Ascending aorta (tissue), 2 donors: ENCODE results near the gene NFATC2. TPM values are rescaled to one million over a fixed set of nuclear protein-coding genes. Genes with fewer than 3 reads are reported as not detected.

Experiments
- DNase-seq, 2 donors: peaks; one replicate each; pipeline ENCODE4 v3.0.0-alpha.2; 2019; ENCODE audit warnings: low spot score in 2 of 2
- H3K27ac ChIP-seq, 2 donors: fragments of 200-600 bp; sonication (generic); one replicate each; pipeline ENCODE4 v1.5.1; 2016 to 2017; ENCODE audit warnings: mild to moderate bottlenecking in 1 of 2
- H3K27me3 ChIP-seq: fragments of 200-600 bp; sonication (generic); one replicate; pipeline ENCODE4 v1.5.1; 2017
- H3K36me3 ChIP-seq, 2 donors: fragments of 200-600 bp; sonication (generic); one replicate each; pipeline ENCODE4 v1.5.1; 2016
- H3K4me1 ChIP-seq, 2 donors: fragments of 200-600 bp; sonication (generic); one replicate each; pipeline ENCODE4 v1.5.1; 2016 to 2017; ENCODE audit warnings: mild to moderate bottlenecking in 1 of 2
- H3K4me3 ChIP-seq, 2 donors: fragments of 200-600 bp; sonication (generic); one replicate each; pipeline ENCODE4 v1.5.1; 2016 to 2017; ENCODE audit warnings: mild to moderate bottlenecking in 1 of 2
- H3K9me3 ChIP-seq, 2 donors: fragments of 200-600 bp; sonication (generic); one replicate each; pipeline ENCODE4 v1.5.1; 2016
- intact Hi-C: fragments of 100-400 bp; cut with DNase I; formaldehyde crosslinking; loops from one replicate; pipeline ENCODE4 v1.15.1; 2023
- total RNA-seq: library from RNA; depleted of rRNA; stranded (reverse); fragments of >200 nt; gene quantifications from one replicate; pipeline ENCODE4 v1.1.0, GENCODE V29; 2016
- TF ChIP-seq, protein P1 (sequence below), 3 experiments: fragments of 200-600 bp in 2 of 3; fragments of 450-650 bp in 1 of 3; sonication (generic) in 2 of 3; IDR thresholded peaks; one replicate each; pipeline ENCODE4 v1.5.1; 2016 to 2019; ENCODE audit warnings: antibody characterized with exemption in 3 of 3, mild to moderate bottlenecking in 1 of 3, moderate library complexity in 1 of 3

The NFATC2 gene
- total RNA-seq, 1 donor from 2014 or later: 7.9 TPM

DNA sequence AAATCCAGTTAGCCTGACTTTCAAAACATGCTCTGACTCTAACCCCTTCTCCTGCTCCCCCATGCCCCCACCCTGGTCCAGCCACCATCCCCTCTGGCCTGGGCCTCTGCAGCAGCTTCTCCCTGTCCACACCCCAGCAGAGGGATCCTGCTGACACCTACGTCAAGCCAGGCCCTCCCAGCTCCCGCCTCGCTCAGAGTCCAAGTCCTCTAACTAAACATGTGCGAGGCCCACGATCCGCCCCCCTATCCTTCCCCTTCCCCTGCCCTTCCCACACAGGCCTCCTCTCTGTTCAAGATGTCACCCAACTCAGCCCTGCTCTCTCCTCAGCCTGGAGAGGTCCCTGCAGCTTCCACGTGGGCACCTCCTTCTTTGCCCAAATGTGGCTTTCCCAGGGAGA is 33.7 kb downstream of the NFATC2 start:
- TF ChIP-seq, protein P1, sequence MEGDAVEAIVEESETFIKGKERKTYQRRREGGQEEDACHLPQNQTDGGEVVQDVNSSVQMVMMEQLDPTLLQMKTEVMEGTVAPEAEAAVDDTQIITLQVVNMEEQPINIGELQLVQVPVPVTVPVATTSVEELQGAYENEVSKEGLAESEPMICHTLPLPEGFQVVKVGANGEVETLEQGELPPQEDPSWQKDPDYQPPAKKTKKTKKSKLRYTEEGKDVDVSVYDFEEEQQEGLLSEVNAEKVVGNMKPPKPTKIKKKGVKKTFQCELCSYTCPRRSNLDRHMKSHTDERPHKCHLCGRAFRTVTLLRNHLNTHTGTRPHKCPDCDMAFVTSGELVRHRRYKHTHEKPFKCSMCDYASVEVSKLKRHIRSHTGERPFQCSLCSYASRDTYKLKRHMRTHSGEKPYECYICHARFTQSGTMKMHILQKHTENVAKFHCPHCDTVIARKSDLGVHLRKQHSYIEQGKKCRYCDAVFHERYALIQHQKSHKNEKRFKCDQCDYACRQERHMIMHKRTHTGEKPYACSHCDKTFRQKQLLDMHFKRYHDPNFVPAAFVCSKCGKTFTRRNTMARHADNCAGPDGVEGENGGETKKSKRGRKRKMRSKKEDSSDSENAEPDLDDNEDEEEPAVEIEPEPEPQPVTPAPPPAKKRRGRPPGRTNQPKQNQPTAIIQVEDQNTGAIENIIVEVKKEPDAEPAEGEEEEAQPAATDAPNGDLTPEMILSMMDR (IDR thresholded peaks at IDR 0.05): no peak
- H3K4me3 ChIP-seq: no peak overlapping the region
- no peaks in the 10 kb centered on the region for H3K9me3 ChIP-seq
- DNase-seq: no peak
- H3K36me3 ChIP-seq: no peaks in the 10 kb centered on the region
- H3K27me3 ChIP-seq: no peaks in the 10 kb centered on the region
- intact Hi-C loops: no loop called here
- no peak overlapping the region for H3K27ac ChIP-seq
- H3K4me1 ChIP-seq: no peaks in the 10 kb centered on the region

DNA sequence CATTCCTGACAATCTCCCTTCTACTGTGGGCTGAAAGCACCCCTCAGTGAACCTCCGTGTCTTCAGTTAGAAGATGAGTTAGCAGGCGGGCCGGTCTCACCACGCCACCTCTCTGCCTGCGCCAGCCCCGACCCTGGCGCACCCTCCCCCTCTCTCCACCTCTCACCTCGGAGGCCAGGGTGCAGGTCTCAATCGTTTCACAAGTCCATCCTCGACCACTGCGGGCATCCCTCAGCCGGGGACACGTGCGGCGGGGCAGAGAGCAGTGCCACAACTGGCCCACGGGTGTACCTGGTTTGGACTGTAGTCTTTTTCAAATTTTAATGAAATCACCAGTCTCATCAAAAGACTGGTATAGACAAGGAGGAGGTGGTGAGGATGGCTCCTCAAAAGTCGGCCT is 34.4 kb downstream of the NFATC2 start:
- intact Hi-C loops: no loop called here
- no peak overlapping the region for H3K4me3 ChIP-seq
- H3K9me3 ChIP-seq: no peaks in the 10 kb centered on the region

DNA sequence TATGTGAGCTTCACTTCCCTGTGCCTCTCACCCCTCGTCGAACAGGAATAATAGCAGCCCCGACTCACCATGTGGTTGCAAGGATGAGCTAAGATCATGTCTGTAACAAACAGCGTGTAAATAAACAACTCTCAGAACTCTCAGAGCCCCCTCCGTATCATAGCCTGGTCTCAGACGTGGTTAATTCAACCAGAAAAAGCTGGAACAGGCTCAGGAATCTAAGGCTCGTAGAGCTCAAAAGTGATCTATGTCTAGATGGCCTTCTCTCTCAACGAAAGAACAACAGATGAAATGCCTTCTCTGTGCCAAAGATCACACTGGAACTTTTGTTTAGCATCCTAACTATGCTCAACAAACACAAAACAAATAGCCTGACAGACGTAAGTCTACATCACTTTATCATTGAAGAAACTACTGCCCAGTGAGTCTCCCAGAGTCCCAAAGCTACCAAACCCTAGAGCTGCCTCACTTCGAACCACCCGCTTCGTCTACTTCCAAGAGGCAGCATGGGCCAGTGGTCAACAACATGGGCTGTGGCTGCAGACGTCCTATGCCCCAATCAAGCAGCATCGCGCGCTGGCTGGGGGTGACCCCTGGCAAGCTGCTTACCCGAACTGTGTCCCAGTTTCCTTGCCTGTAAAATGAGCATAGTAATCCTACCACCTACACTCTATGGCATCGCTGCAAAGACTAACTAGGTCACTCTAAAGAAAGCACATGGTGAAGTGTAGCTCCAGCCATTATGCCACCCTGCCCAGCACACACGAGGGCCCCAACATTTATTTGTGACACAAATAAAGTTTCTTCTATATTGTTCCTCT is 35.1 kb downstream of the NFATC2 start:
- H3K27me3 ChIP-seq: no peaks in the 10 kb centered on the region
- no peaks in the 10 kb centered on the region for H3K36me3 ChIP-seq
- no peak overlapping the region for H3K27ac ChIP-seq
- H3K4me1 ChIP-seq: no peaks in the 10 kb centered on the region
- no peak for DNase-seq
- TF ChIP-seq, protein P1 (IDR thresholded peaks at IDR 0.05): no peak
- intact Hi-C loops: no loop called here
- no peaks in the 10 kb centered on the region for H3K9me3 ChIP-seq
- H3K4me3 ChIP-seq: no peak overlapping the region

More for the DNA sequence above, 34.4 kb downstream of the NFATC2 start:
- Histone ChIP-seq H3K27ac (no peak overlapping the region), H3K4me1 (no peaks in the 10 kb centered on the region), H3K36me3 (no peaks in the 10 kb centered on the region), H3K27me3 (no peaks in the 10 kb centered on the region)
- TF ChIP-seq, protein P1 (IDR thresholded peaks at IDR 0.05): no peak
- DNase-seq: no peak

DNA sequence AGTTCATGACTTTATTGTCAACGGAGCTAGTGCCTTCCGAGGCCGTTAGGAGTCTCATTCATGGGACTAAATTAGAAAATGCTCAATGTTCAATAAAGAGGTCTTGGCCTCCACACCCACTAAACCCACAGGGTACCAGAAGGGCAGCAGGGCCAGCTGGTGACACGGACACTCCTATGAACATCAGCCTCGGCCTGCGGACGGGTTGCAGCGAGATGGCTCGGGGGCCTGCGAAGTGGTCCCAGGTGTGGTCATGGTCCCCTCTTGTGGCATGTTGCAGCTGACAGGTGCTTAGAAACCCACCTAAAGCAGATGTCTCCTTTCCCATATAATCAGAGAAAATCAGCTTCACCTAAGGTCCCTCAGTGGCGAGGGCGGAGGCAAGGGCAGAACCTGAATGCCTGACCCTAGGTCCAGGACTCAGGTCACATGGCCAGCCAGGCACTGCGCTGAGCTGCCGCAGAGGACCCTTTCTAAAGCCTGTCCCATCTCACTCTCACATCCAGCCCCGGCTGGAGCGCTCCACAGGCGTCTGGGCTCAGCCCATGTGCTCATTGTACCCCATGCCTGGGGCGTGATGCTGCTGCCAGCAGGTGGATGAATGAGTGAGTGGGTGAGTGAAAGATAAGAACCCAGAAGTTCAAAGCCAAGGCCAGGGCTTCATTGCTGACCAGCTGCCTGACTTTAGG is 35.8 kb downstream of the NFATC2 start:
- TF ChIP-seq, protein P1 (IDR thresholded peaks at IDR 0.05): no peak
- Histone ChIP-seq H3K36me3 (no peaks in the 10 kb centered on the region), H3K9me3 (no peaks in the 10 kb centered on the region), H3K27me3 (no peaks in the 10 kb centered on the region), H3K4me1 (no peaks in the 10 kb centered on the region), H3K27ac (no peak overlapping the region), H3K4me3 (no peak overlapping the region)
- intact Hi-C loops: no loop called here
- DNase-seq: no peak

DNA sequence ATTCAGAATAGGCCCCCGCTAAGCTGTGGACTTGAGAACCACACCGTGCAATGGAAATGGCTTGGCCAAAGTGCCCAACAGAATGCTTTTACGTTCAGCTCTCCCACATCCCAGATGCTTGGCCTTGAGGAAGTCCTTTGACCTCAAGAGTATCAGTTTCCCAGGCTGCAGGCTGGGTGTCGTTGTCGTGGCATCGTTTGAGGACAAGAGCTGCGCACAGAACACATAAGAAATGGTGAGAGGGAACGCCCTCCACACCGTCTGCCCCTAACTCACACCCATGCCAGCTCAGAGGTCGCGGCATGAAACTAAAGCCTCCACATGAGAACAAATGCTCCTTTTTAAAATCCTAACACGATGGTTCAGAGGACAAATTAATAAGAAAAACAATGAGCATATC is 37.0 kb downstream of the NFATC2 start:
- TF ChIP-seq, protein P1 (IDR thresholded peaks at IDR 0.05): no peak
- Histone ChIP-seq H3K4me3 (no peak overlapping the region), H3K9me3 (no peaks in the 10 kb centered on the region), H3K27ac (no peak overlapping the region), H3K36me3 (no peaks in the 10 kb centered on the region), H3K27me3 (no peaks in the 10 kb centered on the region), H3K4me1 (no peaks in the 10 kb centered on the region)
- no peak for DNase-seq
- intact Hi-C loops: no loop called here
